ENCODE results near the gene TAGAP.
"Not testable (repeated sequence)": the region's sequence is repeated elsewhere in the genome, so short reads cannot be mapped to it uniquely, and the experiment has no call there.

Gene TAGAP

DNA sequence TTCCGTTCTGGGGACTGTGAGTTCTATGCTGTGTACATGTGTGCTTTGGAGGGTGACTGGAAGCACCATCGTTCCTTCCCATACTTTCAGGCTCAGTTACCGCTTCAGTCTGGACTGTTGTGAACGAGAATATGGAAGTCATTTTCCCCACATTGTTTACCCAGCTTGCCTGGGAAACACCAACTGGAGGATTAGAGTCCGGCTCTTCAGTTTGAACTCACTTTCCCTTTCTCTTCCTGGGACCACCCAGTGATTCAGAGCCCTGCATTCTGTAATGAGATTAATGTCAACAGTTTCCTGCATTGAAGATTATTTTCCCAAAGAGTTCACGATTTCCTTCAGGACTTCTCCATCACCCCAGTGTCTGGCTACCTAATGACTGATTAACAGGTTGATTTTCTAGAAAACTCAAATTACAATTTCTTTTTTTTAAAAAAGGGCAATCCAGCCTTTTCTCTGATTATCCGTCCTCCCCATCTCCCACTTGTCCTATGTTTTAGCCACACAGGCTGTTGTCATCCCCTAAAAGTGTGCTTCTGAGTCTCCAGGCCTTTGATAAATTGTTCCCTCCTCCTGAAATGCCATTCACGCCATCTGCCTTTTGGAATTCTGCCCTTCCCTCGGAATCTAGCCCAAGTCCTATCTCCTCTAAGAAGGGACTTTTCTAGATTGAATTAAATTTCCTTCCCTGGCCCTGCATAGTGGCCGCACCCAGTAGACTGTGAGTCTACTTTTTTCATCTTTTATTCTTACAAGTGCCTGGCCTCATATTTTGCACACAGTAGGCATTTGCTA lies 3.3 kb upstream of the TAGAP start:
- FAIRE-seq: no peak
- no peak for DNase-seq (ENCODE audit: insufficient read length, low spot score)

GRCh38 chr6:159045801-159046200 lies 1.0 kb upstream of the TAGAP start:
- DNase-seq (ENCODE audit: insufficient read length, low spot score) (no peak), FAIRE-seq (no peak)

GRCh38 chr6:159043947-159044346 lies 844 bp downstream of the TAGAP start:
- no peak for DNase-seq (ENCODE audit: insufficient read length, low spot score)

GRCh38 chr6:159043251-159043650 lies 1.5 kb downstream of the TAGAP start:
- peak; percentile 39 for FAIRE-seq
- no peak for DNase-seq (ENCODE audit: insufficient read length, low spot score)

More at GRCh38 chr6:159043947-159044346, 844 bp downstream of the TAGAP start:
- no peak for FAIRE-seq

DNA sequence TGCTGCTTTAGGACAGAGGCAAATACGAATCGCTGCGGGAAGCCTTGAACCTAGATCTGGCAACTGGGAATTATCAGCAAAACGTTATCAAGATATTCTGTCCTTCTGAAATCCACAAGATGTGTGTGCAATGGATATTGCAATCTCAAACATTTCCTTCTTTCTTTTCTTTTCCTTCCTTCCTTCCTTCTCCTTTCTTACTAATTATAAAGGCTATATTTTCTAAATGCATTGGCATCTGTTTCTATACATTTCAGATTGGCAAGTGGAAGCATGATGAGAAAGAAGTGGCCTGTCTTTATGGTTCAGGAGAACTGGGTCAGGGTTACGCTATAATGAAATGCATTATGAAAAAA lies 2.0 kb downstream of the TAGAP start:
- FAIRE-seq (no peak), DNase-seq (ENCODE audit: insufficient read length, low spot score) (no peak)

GRCh38 chr6:159042003-159042825 lies 2.6 kb downstream of the TAGAP start:
- DNase-seq (ENCODE audit: insufficient read length, low spot score) (peak; percentile 46), FAIRE-seq (peak; percentile 97)

DNA sequence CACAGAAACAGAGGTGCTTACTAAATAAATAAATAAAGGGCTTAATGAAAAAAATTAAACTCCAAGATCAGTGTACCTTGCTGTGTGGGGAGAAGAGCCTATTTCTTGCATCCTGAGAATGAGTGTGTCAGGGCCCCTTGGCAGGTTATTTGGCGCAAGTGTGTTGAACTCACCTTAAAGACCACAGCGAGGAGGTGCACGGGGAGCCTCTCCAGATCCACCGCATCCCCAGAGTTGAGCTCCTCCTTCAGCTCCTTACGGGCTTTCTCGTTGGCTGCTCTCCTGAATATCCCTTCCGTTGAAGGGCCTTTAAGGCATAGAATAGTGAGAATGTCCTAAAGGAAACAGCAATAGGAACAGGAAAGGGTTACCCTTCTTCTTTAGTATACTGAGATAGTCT lies 3.6 kb downstream of the TAGAP start:
- FAIRE-seq (peak; percentile 51), DNase-seq (ENCODE audit: insufficient read length, low spot score) (no peak)

GRCh38 chr6:159039885-159040258 lies 4.9 kb downstream of the TAGAP start:
- no peak for DNase-seq (ENCODE audit: insufficient read length, low spot score)
- FAIRE-seq: peak; percentile 26

GRCh38 chr6:159038914-159039884 lies 5.6 kb downstream of the TAGAP start:
- DNase-seq (ENCODE audit: insufficient read length, low spot score) (peak; percentile 46), FAIRE-seq (peak; percentile 99)

DNA sequence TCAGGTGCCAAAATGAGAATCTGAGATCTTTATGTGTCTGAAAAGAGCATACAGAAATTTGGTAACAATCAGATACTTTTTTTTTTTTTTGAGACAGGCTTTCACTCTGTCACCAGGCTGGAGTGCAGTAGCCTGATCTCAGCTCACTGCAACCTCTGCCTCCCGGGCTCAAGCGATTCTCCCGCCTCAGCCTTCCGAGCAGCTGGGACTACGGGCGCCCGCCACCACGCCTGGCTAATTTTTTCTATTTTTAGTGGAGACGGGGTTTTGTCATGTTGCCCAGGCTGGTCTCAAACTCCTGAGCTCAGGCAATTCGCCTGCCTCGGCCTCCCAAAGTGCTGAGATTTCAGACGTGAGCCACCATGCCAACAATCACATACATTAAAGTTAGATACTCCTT lies 6.5 kb downstream of the TAGAP start:
- FAIRE-seq: peak; percentile 37
- not testable (repeated sequence) for DNase-seq (ENCODE audit: insufficient read length, low spot score)

DNA sequence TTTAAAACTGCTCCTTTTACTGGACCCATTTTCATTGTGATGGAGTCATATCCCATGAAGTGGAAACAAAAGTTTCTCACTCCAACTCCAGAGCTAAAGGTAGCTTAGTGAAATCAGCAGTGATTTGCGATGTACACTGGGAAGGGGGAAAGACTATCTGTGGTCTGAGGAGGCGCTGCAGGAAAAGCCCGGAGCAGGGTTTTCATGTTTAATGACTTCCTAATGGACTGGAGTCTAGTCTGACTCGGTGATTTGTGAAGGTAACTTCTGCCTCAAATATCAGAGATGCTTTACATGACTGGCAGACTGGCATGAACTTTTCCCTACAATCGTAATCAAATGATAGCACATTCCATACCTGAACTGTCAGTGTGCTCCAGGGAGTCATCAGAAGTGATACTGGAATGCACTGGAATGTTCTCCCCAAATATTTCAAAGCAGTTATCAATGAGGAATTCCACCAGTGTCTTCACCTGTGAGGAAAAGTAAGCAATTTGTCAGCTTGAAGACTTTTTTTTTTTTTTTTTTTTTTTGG lies 7.0 kb downstream of the TAGAP start:
- FAIRE-seq (peak; percentile 73), DNase-seq (ENCODE audit: insufficient read length, low spot score) (no peak)

GRCh38 chr6:159036673-159037072 lies 8.1 kb downstream of the TAGAP start:
- FAIRE-seq: no peak
- DNase-seq (ENCODE audit: insufficient read length, low spot score): no peak

GRCh38 chr6:159035891-159036290 lies 8.9 kb downstream of the TAGAP start:
- DNase-seq (ENCODE audit: insufficient read length, low spot score) (no peak), FAIRE-seq (no peak)

DNA sequence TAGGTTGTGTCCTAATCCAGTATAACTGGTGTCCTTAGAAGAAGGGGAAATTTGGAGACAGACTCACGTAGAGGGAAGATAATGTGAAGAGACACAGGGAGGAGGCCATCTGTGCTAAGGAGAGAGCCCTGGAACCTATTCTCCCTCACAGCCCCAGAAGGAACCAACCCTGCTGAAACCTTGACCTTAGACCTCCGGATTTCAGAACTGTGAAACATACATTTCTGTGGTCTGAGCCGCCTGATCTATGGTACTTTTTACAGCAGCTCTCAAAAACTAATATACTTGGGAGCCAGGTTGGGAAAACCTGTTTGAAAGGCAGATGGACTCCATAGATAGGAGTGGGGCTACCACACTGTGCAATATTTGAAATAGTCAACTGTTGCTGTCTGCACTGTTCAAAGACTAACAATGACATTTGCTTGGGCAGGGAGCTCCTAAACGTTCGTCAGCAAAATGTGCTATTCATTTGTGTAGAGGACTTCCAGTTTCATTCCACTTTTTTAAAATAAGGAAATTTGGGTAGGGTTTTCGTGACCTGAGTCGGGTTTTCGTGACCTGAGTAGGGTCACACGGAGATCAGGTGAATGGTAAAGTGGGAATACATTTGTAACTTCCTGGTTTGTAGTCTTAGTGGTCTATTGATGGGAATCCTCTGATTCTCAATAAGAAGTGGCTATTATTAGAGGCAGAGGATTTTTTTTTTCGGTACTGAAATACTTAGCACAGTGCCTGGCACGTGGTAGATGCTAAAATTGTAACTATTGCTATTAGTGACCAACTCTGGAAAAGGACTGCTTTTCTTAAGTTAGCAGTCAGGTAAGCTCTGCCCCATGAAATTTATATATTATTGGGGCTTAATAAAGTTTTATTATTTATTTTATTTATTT lies 11.4 kb downstream of the TAGAP start:
- FAIRE-seq: peak; percentile 78
- DNase-seq (ENCODE audit: insufficient read length, low spot score): no peak

DNA sequence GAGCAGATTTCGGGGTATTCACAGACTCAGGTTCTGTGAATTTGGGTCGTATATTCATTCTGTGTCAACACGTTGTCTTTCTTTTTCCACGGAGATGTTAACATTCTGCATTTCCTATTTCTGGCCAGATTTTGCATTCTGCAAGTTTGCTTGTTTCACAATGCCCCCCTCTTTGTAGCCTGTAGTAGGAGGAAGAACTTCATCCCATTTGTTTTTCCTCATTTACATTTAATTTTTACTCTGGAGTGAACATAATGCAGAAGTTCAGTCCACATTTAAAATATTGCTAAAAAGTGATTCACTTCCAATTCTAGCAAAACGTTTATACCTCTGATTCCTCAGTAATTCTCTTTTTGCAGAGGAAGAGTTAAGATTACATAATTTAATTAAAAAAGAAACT lies 12.9 kb downstream of the TAGAP start:
- no peak for FAIRE-seq
- no peak for DNase-seq (ENCODE audit: insufficient read length, low spot score)

DNA sequence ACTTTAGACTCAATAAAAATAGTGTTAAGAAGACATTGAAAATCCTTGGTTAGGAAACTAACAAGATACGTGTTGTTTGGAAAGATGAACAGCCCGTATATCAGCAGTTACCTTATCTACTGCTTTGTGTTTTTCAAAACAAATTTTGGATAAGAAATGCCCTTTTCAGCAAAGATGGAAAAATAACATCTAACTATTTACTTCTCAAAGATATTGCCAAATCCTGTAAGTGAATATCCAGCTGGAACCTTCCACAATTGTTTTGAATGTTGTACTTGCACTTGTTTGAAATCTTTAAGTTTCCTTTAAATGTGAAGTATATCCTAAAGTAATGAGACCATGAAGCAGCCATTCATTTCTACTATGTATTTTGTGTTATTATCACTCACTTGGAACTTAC lies 14.6 kb downstream of the TAGAP start:
- DNase-seq (ENCODE audit: insufficient read length, low spot score) (no peak), FAIRE-seq (no peak)

GRCh38 chr6:159025224-159025623 lies 19.6 kb downstream of the TAGAP start:
- not testable (repeated sequence) for FAIRE-seq; DNase-seq (ENCODE audit: insufficient read length, low spot score)

DNA sequence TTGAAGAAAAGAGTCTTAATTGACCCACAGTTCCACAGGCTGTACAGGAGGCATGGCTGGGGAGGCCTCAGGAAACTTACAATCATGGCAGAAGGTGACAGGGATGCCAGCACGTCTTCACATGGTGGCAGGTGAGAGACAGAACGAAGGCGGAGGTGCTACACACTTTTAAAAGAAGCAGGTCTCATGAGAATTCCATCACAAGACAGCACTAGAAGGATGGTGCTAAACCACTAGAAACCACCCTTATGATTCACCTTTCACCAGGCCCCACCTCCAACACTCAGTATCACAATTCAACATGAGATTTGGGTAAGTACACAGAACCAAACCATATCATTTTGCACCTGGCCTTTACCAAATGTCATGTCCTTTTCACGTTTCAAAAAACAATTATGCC lies 20.9 kb downstream of the TAGAP start:
- DNase-seq (ENCODE audit: insufficient read length, low spot score) (no peak), FAIRE-seq (no peak)

GRCh38 chr6:159020011-159020410 lies 24.8 kb downstream of the TAGAP start:
- peak; percentile 65 for FAIRE-seq
- no peak for DNase-seq (ENCODE audit: insufficient read length, low spot score)
